HG02870 (cell line): ENCODE results near the gene GNAT1.

Experiments
- ATAC-seq: cut with Tn5 transposase; IDR thresholded peaks from one replicate; pipeline ENCODE4 v1.9.1; 2021; ENCODE audit warnings: mild to moderate bottlenecking, moderate library complexity; ENCODE audit not compliant: unreplicated experiment

Gene GNAT1

GRCh38 chr3:50162034-50162883 lies 29.2 kb upstream of the GNAT1 start:
- ATAC-seq: no peak

- ATAC-seq: no peak
These were observed 27.6 kb upstream of the GNAT1 start for GRCh38 chr3:50163572-50164455.

- no peak for ATAC-seq
These were observed 26.9 kb upstream of the GNAT1 start for GRCh38 chr3:50164481-50164880.

- ATAC-seq: no peak
These were observed 26.2 kb upstream of the GNAT1 start for GRCh38 chr3:50164984-50165909.

- ATAC-seq: no peak
These were observed 25.4 kb upstream of the GNAT1 start for GRCh38 chr3:50165910-50166538.

- no peak for ATAC-seq
These were observed 24.8 kb upstream of the GNAT1 start for GRCh38 chr3:50166620-50167019.

GRCh38 chr3:50167069-50167840 lies 24.2 kb upstream of the GNAT1 start:
- ATAC-seq: no peak

GRCh38 chr3:50167841-50168209 lies 23.6 kb upstream of the GNAT1 start:
- ATAC-seq: no peak

GRCh38 chr3:50168388-50168787 lies 23.0 kb upstream of the GNAT1 start:
- no peak for ATAC-seq

GRCh38 chr3:50168791-50169190 lies 22.6 kb upstream of the GNAT1 start:
- ATAC-seq: no peak

- no peak for ATAC-seq
These were observed 22.1 kb upstream of the GNAT1 start for GRCh38 chr3:50169232-50169832.

GRCh38 chr3:50169858-50170257 lies 21.6 kb upstream of the GNAT1 start:
- no peak for ATAC-seq

- ATAC-seq: no peak
These were observed 20.7 kb upstream of the GNAT1 start for GRCh38 chr3:50170689-50171088.

- no peak for ATAC-seq
These were observed 19.7 kb upstream of the GNAT1 start for GRCh38 chr3:50171540-50172301.

- no peak for ATAC-seq
These were observed 18.7 kb upstream of the GNAT1 start for GRCh38 chr3:50172626-50173220.

GRCh38 chr3:50173685-50174516 lies 17.5 kb upstream of the GNAT1 start:
- ATAC-seq: no peak

GRCh38 chr3:50174517-50174895 lies 16.9 kb upstream of the GNAT1 start:
- ATAC-seq: no peak
